HG02759 (cell line): Measurements from ENCODE around the gene ADAMTS12.

Source experiments
- ATAC-seq: cut with Tn5 transposase; IDR thresholded peaks from one replicate; pipeline ENCODE4 v1.9.1; 2021; ENCODE audit warnings: mild to moderate bottlenecking, moderate library complexity; ENCODE audit not compliant: unreplicated experiment

The ADAMTS12 gene

GRCh38 chr5:33719769-33720168 lies 172.0 kb downstream of the ADAMTS12 start:
- ATAC-seq = no peak

GRCh38 chr5:33715661-33716060 lies 176.1 kb downstream of the ADAMTS12 start:
- no peak for ATAC-seq

GRCh38 chr5:33713136-33713765 lies 178.5 kb downstream of the ADAMTS12 start:
- no peak for ATAC-seq

GRCh38 chr5:33712664-33713063 lies 179.1 kb downstream of the ADAMTS12 start:
- no peak for ATAC-seq

- no peak for ATAC-seq
Measured at GRCh38 chr5:33711094-33711679, 180.6 kb downstream of the ADAMTS12 start.

- no peak for ATAC-seq
Measured at GRCh38 chr5:33702867-33703266, 188.9 kb downstream of the ADAMTS12 start.

GRCh38 chr5:33701951-33702350 lies 189.8 kb downstream of the ADAMTS12 start:
- no peak for ATAC-seq

- ATAC-seq = no peak
Measured at GRCh38 chr5:33701251-33701650, 190.5 kb downstream of the ADAMTS12 start.

- ATAC-seq = no peak
Measured at GRCh38 chr5:33696411-33696810, 195.4 kb downstream of the ADAMTS12 start.

GRCh38 chr5:33692980-33693379 lies 198.8 kb downstream of the ADAMTS12 start:
- ATAC-seq = no peak

GRCh38 chr5:33691856-33692255 lies 199.9 kb downstream of the ADAMTS12 start:
- no peak for ATAC-seq

- ATAC-seq = no peak
Measured at GRCh38 chr5:33690374-33691135, 201.2 kb downstream of the ADAMTS12 start.

GRCh38 chr5:33688526-33688925 lies 203.3 kb downstream of the ADAMTS12 start:
- ATAC-seq = no peak

GRCh38 chr5:33688066-33688465 lies 203.7 kb downstream of the ADAMTS12 start:
- no peak for ATAC-seq

GRCh38 chr5:33685873-33686755 lies 205.7 kb downstream of the ADAMTS12 start:
- ATAC-seq = peak; percentile 42

GRCh38 chr5:33684496-33685159 lies 207.2 kb downstream of the ADAMTS12 start:
- ATAC-seq = no peak

GRCh38 chr5:33679791-33680190 lies 212.0 kb downstream of the ADAMTS12 start:
- ATAC-seq = no peak

GRCh38 chr5:33675958-33676464 lies 215.8 kb downstream of the ADAMTS12 start:
- peak; percentile 78 for ATAC-seq

GRCh38 chr5:33671700-33672291 lies 220.0 kb downstream of the ADAMTS12 start:
- ATAC-seq = no peak
